ENCODE results near the gene SIRPA. TPM values are rescaled to one million over a fixed set of nuclear protein-coding genes. Genes with fewer than 3 reads are reported as not detected.

Gene SIRPA
- total RNA-seq, 1 experiment from 2014 or later, result 8.9 TPM

DNA sequence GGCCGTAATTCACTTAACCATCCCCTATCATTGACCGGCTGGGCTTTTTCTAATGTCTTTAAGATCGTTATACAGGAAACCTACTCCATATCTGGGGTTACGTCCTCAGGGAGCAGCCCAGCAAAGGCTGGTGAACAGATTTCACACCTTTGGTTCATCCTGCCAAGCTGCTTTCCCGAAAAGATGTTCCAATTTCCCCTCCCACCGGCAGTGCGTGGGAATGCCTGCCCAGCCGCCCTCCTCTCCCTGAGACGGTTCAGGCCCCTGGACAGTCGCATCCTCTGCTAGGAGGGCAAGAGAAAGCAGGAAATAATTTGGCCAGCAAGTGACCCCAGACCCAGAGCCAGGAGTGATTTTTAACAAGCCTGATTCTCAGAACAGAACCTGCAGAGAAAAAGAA, 16.3 kb downstream of the SIRPA start:
- peaks cover 8% of the 10 kb centered on the region for H3K9me3 Mint-ChIP-seq
- peaks cover 6% of the 10 kb centered on the region for H3K4me1 Mint-ChIP-seq
- POLR2A ChIA-PET, result no interaction called here
- no peak overlapping the region for H3K4me3 Mint-ChIP-seq
- no peak for DNase-seq (ENCODE audit: low spot score)
- H3K36me3 Mint-ChIP-seq, result peaks cover 14% of the 10 kb centered on the region
- no peak for ATAC-seq
- H3K27me3 Mint-ChIP-seq (ENCODE audit: low read depth), result no peaks in the 10 kb centered on the region
- no peak overlapping the region for H3K27ac Mint-ChIP-seq
- no peak for TF ChIP-seq SMAD3 (CRISPR knock-in tag; IDR thresholded peaks at IDR 0.05; ENCODE audit: borderline replicate concordance)
- TF ChIP-seq SP1 (CRISPR knock-in tag; conservative IDR thresholded peaks at IDR 0.05), result no peak
- TF ChIP-seq ZNF121 (CRISPR knock-in tag; IDR thresholded peaks at IDR 0.05), result no peak
- TF ChIP-seq, protein P1, sequence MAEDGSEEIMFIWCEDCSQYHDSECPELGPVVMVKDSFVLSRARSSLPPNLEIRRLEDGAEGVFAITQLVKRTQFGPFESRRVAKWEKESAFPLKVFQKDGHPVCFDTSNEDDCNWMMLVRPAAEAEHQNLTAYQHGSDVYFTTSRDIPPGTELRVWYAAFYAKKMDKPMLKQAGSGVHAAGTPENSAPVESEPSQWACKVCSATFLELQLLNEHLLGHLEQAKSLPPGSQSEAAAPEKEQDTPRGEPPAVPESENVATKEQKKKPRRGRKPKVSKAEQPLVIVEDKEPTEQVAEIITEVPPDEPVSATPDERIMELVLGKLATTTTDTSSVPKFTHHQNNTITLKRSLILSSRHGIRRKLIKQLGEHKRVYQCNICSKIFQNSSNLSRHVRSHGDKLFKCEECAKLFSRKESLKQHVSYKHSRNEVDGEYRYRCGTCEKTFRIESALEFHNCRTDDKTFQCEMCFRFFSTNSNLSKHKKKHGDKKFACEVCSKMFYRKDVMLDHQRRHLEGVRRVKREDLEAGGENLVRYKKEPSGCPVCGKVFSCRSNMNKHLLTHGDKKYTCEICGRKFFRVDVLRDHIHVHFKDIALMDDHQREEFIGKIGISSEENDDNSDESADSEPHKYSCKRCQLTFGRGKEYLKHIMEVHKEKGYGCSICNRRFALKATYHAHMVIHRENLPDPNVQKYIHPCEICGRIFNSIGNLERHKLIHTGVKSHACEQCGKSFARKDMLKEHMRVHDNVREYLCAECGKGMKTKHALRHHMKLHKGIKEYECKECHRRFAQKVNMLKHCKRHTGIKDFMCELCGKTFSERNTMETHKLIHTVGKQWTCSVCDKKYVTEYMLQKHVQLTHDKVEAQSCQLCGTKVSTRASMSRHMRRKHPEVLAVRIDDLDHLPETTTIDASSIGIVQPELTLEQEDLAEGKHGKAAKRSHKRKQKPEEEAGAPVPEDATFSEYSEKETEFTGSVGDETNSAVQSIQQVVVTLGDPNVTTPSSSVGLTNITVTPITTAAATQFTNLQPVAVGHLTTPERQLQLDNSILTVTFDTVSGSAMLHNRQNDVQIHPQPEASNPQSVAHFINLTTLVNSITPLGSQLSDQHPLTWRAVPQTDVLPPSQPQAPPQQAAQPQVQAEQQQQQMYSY (CRISPR knock-in tag; IDR thresholded peaks at IDR 0.05), result no peak
- CTCF ChIA-PET, result no interaction called here

DNA sequence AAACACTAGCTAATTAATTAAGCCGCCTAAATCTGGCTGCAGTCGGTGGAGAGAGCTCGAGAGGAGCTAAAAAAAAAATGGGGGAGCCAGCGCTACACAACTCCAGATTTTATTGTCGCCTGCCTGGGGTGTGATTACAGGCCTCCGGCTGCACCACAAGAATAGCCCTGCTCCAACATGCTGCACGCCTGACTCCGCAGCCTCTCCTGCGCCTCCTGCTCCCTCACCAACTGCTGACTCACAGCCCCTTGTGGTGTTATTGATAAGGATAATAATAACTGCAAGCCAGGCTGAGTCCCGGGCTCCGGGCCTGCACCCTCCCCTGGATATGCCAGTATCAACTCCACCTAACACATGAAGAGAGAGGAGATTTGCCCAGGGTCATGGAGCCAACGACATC, 16.8 kb downstream of the SIRPA start:
- Mint-ChIP-seq H3K4me3 (no peak overlapping the region), H3K9me3 (peaks cover 8% of the 10 kb centered on the region), H3K27ac (no peak overlapping the region), H3K36me3 (peaks cover 14% of the 10 kb centered on the region), H3K27me3 (ENCODE audit: low read depth) (no peaks in the 10 kb centered on the region), H3K4me1 (peaks cover 4% of the 10 kb centered on the region)
- no peak for DNase-seq (ENCODE audit: low spot score)
- ATAC-seq, result no peak
- ChIA-PET CTCF (interaction anchor here (1.1 kb wide), 1 partner anchor 11 kb away, joined by 3 read pairs; no protein-coding TSS in a partner anchor), POLR2A (no interaction called here)
- TF ChIP-seq ERG (CRISPR knock-in tag; IDR thresholded peaks at IDR 0.05), result no peak
- TF ChIP-seq MYBL2 (CRISPR knock-in tag; IDR thresholded peaks at IDR 0.05), result no peak
- no peak for TF ChIP-seq GABPB1 (CRISPR knock-in tag; IDR thresholded peaks at IDR 0.05)
- no peak for TF ChIP-seq ZNF232 (CRISPR knock-in tag; IDR thresholded peaks at IDR 0.05)
- TF ChIP-seq ZNF425 (CRISPR knock-in tag; conservative IDR thresholded peaks at IDR 0.05), result no peak
- TF ChIP-seq ZNF416 (CRISPR knock-in tag; IDR thresholded peaks at IDR 0.05), result no peak
- TF ChIP-seq PREB (CRISPR knock-in tag; IDR thresholded peaks at IDR 0.05; ENCODE audit: borderline replicate concordance), result no peak
- TF ChIP-seq, protein P2, sequence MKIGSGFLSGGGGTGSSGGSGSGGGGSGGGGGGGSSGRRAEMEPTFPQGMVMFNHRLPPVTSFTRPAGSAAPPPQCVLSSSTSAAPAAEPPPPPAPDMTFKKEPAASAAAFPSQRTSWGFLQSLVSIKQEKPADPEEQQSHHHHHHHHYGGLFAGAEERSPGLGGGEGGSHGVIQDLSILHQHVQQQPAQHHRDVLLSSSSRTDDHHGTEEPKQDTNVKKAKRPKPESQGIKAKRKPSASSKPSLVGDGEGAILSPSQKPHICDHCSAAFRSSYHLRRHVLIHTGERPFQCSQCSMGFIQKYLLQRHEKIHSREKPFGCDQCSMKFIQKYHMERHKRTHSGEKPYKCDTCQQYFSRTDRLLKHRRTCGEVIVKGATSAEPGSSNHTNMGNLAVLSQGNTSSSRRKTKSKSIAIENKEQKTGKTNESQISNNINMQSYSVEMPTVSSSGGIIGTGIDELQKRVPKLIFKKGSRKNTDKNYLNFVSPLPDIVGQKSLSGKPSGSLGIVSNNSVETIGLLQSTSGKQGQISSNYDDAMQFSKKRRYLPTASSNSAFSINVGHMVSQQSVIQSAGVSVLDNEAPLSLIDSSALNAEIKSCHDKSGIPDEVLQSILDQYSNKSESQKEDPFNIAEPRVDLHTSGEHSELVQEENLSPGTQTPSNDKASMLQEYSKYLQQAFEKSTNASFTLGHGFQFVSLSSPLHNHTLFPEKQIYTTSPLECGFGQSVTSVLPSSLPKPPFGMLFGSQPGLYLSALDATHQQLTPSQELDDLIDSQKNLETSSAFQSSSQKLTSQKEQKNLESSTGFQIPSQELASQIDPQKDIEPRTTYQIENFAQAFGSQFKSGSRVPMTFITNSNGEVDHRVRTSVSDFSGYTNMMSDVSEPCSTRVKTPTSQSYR (CRISPR knock-in tag; IDR thresholded peaks at IDR 0.05), result no peak
- TF ChIP-seq ZNF671 (CRISPR knock-in tag; IDR thresholded peaks at IDR 0.05), result no peak
